Activated CD4-positive, CD25-positive, alpha-beta regulatory T cell treated with anti-CD3 and anti-CD28 coated beads, Interleukin-2, amount 50 U/mL, for 24 hours (primary cell): ENCODE results near the gene SPATA13.

ENCODE experiments used
- ATAC-seq, 2 donors: fragments of 150-1000 bp; cut with Tn5 transposase; one replicate each; pipeline ENCODE4 v1.10.0; 2021; ENCODE audit warnings: mild to moderate bottlenecking in 1 of 2, moderate library complexity in 1 of 2

SPATA13 gene

DNA sequence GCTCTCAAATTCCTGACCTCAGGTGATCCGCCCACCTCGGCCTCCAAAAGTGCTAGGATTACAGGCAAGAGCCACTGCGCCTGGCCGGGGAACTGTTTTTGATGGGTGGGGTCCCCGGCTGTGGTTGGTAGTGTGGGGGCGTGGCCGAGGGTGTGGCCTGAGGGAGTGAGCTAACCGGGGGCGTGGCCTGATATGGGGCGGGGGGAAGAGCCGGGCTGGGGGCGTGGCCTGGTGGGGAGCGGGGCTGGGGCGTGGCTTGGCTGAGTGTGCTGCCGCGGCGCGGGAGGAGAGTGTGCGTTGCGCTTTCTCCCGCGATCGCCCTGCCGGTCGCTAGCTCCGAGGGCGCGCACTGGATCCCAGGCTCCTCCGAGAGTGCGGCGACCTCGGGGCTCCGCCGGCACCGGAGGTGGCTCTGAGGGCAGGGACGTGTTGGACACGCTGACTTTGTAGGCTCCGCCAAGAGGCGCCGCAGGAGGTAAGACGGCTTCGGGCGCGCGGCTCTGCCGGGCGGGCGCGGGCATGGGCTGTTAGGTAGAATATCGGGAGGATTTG, at the start of gene SPATA13:
Gene SPATA13 (plus strand): TSS at position 263 of the 552 bp plus-strand sequence. CDS start 62,210 bp downstream, outside the sequence.
- peak; percentile 89 to 90 for ATAC-seq

GRCh38 chr13:24112791-24113190, 47.7 kb upstream of the SPATA13 start:
- no peak for ATAC-seq

DNA sequence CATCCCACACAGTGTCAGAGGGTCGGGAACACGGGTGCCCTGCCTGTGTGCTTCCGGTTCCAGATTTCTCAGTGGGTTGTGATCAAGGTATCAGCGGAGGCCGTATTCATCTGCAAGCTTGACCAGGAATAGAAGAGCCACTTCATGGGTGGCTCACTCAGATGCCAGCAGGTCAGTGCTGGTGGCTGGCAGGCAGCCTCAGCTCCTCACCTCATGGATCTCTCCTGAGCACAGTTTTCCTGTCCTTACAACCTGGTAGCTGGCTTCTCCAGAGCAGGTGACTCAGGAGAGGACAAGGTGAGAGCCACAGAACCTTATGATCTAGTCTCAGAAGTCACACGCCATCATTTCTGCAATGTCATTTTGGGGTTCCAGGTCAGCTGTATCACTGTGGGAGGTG, 44.8 kb upstream of the SPATA13 start:
- ATAC-seq = no peak

DNA sequence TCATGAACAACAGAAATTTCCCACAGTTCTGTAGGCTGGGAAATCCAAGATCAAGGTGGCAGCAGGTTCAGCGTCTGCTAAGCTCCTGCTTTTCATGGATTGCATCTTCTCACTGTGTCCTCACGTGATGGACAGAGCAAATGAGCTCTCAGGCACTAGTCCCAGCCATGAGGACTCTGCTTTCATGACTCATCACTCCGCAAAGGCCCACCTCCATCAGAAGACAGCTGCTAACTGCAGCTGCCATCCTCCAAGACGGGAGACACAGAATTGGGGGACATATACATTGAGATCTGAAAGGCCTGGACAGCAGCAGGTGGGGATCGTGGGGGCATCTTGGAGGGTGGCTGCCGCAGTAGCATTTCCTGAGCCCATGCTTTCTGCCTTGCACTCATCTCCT, 44.4 kb upstream of the SPATA13 start:
- ATAC-seq = no peak

GRCh38 chr13:24118576-24118975, 41.9 kb upstream of the SPATA13 start:
- ATAC-seq = no peak

DNA sequence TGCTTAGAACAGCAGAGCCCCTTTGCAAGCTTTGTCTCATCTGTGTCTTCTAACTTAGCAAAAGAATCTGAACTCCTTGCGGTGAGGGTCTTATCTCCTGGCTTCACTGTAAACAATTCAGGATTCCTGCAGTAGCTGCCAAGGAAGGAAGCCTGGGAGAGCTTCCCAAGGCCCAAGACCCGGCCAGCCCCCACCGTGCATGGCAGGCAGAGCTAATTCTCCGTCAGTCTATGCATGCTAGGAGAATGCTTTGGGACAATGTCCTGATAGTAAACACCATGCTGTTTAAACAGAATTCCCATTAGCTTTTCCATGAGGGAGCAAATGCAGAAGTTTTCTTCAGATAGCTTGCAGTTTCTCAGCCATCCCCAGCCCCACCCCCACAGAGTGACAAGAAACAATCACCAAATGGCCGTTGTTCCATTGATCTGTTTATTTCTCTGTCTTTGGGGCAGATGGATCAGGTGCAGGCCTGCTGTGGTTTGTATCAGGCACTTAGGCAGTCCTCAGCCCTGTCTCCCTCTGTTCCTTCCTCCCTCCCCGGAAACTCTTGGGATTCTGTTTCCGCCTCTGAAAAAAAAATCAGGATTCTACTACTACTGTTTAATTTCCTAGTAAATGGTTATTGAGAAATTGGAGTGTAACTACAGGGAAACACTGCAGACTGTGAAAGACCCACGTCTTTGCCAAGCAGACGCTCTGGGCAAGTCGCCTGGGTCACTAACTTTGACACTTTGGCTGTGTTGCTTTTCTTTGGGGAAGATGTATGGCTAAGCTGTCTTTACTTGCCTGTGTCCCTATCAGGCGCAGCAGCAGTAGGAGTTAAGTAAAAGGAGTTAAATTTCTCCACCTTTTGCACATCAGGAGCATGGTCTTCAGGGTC, 40.7 kb upstream of the SPATA13 start:
- ATAC-seq = no peak

- peak; percentile 86 to 88 for ATAC-seq
These were observed 38.5 kb upstream of the SPATA13 start for GRCh38 chr13:24122045-24122444.

- ATAC-seq = no peak
These were observed 38.0 kb upstream of the SPATA13 start for GRCh38 chr13:24122569-24122968.

DNA sequence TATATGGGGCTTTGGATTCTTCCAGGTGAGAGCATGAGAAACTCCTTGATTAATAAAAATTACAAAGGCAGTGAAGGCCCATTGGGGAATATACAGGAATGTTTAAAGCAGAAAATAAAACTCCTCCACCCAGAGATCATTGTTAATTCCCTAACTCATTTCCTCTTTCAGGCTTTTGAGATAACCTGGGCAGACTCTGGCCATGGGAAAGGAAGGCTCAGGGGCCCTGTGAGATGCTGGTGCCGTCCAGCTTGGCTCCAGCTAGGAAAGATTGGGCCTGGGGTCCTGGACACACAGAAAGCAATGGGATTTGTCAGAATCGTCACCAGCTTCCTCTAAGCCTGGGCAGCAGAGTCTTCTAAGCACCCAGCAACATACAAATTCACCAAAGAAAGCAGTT, 36.8 kb upstream of the SPATA13 start:
- no peak for ATAC-seq

DNA sequence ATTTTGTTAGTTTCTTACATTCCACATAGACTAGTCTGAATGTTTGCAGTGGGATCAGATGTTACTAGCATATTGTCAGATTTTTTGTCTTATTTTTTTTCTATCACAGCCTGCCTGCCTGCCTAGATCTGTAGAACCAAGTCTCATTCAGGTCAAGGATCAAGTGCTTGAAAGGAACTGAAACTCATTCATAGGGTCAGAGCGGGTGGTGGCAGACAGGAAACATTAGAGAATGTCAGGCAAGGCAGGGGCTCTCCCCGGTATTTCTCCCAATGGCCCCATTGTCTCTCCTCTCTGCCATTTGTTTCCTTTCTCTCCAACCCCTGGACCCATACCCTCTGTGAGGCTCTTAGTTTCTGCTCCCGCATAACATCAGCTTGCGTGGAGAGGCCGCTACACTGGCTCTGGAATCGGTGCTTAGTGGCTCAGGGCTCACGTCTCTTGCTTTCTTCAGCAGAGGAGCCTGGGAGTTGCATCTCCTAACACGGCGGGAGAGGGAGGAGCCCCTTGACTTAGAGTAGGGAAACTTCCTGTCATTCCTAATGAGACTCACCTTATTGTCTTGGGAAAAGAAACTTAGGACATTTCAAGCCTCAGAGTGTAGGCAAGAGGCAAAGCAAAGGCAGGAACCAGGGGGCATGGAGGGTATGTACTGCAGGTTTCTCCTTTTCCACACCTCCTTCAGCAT, 35.6 kb upstream of the SPATA13 start:
- ATAC-seq = no peak

GRCh38 chr13:24127116-24127631, 33.3 kb upstream of the SPATA13 start:
- ATAC-seq = peak; percentile 67 to 79

GRCh38 chr13:24128112-24128511, 32.4 kb upstream of the SPATA13 start:
- no peak for ATAC-seq

DNA sequence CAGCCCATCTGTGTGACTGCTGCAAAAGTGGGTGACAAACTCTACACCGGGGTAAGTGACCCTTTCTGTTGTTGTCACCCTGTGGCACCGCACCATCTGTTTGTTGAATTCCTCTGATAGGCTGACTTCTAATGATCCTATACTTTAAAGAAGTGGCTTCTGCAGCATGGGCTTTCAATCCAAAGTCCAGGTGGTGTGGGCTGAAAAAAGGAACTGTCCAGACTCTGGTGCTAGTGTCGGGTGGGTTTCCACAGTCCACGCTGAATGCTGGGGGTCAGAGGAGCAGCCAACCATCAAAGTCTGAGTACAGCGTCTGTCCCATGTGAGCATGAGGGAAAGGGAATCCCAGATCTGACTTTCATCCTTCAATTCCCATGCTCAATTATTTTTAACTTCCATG, 31.6 kb upstream of the SPATA13 start:
- ATAC-seq = no peak

- ATAC-seq = no peak
These were observed 30.4 kb upstream of the SPATA13 start for GRCh38 chr13:24129914-24130774.

DNA sequence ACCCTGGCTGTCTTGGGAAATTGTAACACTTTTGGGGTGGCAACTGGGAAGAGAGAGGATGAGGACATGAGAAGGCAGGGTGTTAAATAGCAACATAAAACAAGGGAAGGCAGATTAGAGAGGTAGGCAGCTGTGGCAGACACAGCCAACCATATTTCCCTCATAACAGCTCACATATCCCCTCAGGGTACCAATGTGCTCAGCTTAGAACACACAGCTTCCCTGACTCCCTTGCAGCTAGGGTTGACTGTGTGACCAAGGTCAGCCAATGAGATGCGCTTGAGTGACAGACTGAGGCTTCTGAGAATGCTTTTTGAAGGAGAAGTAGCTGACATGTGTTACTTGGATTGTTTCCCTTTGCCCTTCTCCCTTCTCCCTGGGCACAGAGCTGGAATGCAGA, 28.8 kb upstream of the SPATA13 start:
- ATAC-seq = no peak

- ATAC-seq = no peak
These were observed 27.3 kb upstream of the SPATA13 start for GRCh38 chr13:24133021-24133795.

- ATAC-seq = no peak
These were observed 26.3 kb upstream of the SPATA13 start for GRCh38 chr13:24134231-24134630.

- no peak for ATAC-seq
These were observed 25.8 kb upstream of the SPATA13 start for GRCh38 chr13:24134757-24135156.

DNA sequence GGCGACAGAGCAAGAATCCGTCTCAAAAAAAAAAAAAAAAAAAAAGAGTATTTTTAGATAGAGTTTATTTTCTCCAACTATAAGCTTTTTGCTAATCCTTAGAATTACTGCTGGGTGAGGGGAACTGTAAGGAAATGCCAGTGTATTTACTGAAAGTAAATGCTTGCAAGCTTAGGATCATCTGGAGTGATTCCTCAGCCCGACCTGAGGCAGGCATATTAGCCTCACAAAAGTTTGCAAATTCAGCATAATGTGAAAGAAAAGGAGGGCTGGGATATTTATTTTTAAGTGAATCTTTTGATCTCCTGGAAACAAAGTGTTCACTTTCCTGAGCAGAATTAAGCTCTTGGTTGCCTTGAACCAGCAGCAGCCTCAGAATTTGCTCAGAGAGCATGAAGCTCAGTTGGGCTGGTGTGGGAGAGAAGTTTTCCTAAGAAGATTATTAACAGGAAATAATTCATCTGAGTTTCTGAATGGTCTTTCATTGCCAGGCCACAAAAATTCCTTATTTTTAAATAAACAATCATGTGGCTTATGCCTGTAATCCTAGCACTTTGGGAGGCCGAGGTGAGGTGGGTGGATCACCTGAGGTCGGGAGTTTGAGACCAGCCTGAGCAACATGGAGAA, 24.7 kb upstream of the SPATA13 start:
- ATAC-seq = no peak

- ATAC-seq = no peak
These were observed 21.6 kb upstream of the SPATA13 start for GRCh38 chr13:24138911-24139310.

DNA sequence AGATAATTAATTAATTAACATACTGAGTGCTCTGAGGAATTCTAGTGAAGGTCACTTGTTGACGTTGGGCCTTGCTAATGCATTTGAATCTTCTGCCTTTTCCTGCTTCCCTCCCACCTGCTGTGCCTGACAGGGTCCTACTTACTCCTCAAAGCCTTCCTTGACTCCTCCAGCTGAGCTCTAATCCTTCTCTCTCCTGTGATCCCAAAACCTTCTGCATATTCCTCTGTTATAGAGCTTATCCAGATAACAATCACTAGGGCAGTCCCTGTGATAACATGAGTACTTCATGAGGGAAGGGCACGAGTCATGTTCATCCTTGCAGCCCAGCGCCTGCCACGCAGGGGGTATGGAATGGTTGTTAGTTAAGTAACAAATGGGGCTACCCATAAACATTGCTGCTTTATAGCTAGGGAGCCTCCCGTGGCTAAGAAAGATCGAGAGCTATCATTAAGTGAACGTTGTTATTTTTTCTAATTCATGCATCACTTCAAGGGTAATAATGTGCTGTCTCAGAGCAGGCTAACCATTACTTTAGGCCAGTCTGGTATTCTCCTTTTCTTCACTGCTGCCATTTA, 19.1 kb upstream of the SPATA13 start:
- ATAC-seq = no peak
